Choroid plexus epithelial cell (primary cell): ENCODE results near the gene EEIG2.
"Not testable (repeated sequence)": the region's sequence is repeated elsewhere in the genome, so short reads cannot be mapped to it uniquely, and the experiment has no call there.

Experiments
- DNase-seq: peaks from one replicate; pipeline ENCODE4 v3.0.0-alpha.2; 2010; ENCODE audit warnings: low read depth
- H3K4me3 ChIP-seq: 2 replicates; pipeline ENCODE4 v1.5.1; 2011; ENCODE audit warnings: low read depth, mild to moderate bottlenecking, control low read depth, low read length, moderate library complexity
- TF ChIP-seq, protein P1 (sequence below): conservative IDR thresholded peaks from 2 replicates; pipeline ENCODE4 v1.5.1; 2011; ENCODE audit warnings: low read depth, mild to moderate bottlenecking, control low read depth, inconsistent platforms, low read length, moderate library complexity

Gene EEIG2

DNA sequence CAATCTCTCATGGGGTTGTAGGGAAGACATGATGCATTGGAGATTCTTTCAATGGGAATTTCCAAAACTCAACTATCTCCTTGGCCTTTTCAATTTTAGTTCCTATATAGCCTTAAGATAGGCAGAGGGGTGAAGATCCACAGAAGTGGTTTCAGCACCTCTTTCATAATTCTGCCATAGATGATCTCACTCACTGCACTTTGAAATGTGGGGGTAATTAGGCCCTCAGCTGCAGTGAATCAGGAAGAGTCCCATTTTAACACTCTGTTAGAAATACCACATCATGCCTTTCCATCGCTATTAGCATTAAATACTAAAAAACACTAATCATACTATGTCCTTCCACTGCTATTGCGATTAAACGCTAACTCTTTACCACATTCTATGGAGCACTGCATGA lies 25.1 kb upstream of the EEIG2 start:
- no peak for DNase-seq
- TF ChIP-seq, protein P1, sequence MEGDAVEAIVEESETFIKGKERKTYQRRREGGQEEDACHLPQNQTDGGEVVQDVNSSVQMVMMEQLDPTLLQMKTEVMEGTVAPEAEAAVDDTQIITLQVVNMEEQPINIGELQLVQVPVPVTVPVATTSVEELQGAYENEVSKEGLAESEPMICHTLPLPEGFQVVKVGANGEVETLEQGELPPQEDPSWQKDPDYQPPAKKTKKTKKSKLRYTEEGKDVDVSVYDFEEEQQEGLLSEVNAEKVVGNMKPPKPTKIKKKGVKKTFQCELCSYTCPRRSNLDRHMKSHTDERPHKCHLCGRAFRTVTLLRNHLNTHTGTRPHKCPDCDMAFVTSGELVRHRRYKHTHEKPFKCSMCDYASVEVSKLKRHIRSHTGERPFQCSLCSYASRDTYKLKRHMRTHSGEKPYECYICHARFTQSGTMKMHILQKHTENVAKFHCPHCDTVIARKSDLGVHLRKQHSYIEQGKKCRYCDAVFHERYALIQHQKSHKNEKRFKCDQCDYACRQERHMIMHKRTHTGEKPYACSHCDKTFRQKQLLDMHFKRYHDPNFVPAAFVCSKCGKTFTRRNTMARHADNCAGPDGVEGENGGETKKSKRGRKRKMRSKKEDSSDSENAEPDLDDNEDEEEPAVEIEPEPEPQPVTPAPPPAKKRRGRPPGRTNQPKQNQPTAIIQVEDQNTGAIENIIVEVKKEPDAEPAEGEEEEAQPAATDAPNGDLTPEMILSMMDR = no peak
- no peak overlapping the region for H3K4me3 ChIP-seq

DNA sequence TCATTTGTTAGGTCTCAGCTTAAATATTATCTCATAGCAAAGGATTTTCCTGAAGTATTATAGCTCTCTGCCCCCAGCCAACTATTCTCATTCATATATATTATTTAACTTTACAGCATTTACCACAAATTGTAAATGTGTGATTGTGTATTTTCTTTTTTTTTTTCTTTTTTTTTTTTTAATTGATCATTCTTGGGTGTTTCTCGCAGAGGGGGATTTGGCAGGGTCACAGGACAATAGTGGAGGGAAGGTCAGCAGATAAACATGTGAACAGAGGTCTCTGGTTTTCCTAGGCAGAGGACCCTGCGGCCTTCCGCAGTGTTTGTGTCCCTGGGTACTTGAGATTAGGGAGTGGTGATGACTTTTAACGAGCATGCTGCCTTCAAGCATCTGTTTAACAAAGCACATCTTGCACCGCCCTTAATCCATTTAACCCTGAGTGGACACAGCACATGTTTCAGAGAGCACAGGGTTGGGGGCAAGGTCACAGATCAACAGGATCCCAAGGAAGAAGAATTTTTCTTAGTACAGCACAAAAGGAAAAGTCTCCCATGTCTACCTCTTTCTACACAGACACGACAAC lies 24.5 kb upstream of the EEIG2 start:
- not testable (repeated sequence) for H3K4me3 ChIP-seq, DNase-seq

DNA sequence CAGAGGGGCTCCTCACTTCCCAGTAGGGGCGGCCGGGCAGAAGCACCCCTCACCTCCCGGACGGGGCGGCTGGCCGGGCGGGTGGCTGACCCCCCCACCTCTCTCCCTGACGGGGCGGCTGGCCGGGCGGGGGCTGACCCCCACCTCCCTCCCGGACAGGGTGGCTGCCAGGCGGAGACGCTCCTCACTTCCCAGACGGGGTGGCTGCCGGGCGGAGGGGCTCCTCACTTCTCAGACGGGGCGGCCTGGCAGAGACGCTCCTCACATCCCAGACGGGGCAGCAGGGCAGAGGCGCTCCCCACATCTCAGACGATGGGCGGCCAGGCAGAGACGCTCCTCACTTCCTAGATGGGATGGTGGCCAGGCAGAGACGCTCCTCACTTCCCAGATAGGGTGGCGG lies 23.9 kb upstream of the EEIG2 start:
- not testable (repeated sequence) for DNase-seq, H3K4me3 ChIP-seq

DNA sequence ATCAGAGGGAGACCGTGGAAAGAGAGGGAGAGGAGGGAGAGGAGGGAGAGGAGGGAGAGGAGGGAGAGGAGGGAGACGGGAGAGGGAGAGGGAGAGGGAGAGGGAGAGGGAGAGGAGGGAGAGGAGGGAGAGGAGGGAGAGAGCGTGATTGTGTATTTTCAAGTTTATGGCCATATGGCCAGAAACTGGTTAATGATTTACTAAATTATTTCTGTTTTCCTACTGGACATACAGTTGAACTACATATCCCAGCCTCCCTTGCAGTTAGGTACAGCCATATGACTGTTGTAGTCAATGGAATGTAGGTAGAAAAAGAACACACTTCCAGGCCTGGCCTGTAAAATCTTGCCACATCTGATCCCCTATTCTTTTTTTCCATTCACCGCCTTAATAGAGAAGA lies 23.1 kb upstream of the EEIG2 start:
- DNase-seq = peak; percentile 13
- not testable (repeated sequence) for H3K4me3 ChIP-seq

DNA sequence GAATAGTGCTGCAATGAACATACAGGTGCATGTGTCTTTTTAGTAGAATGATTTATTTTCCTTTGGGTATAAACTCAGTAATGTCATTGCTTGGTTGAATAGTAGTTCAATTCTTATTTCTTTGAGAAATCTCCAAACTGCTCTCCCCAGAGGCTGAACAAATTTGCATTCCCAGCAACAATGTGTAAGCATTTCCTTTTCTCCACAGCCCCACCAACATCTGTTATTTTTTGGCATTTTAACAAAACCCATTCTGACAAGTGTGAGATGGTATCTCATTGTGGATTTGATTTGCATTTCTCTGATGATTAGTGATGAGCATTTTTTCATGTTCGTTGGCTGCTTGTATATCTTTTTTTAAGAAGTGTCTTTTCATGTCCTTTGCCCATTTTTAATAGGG lies 21.9 kb upstream of the EEIG2 start:
- TF ChIP-seq, protein P1 = no peak
- H3K4me3 ChIP-seq = no peak overlapping the region
- DNase-seq = no peak

DNA sequence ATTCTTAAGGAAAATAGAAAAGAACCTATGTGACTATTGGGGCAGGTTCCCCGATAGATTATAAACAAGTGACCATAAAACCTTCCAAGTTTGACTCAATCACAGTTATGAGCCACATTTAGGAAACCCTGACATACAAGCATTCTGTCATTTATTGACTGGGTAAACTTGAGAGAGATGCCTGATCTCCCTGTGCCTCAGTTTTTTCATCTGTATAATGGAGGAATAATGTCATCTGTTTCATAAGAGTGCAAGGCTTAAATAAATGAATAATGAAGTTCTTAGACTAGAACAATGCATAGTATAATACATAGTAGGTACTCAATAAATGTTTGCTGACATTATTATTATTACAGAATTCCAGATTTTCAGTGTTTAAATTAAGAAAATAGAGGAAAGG lies 18.9 kb upstream of the EEIG2 start:
- DNase-seq = no peak
- no peak overlapping the region for H3K4me3 ChIP-seq
- TF ChIP-seq, protein P1 = no peak

DNA sequence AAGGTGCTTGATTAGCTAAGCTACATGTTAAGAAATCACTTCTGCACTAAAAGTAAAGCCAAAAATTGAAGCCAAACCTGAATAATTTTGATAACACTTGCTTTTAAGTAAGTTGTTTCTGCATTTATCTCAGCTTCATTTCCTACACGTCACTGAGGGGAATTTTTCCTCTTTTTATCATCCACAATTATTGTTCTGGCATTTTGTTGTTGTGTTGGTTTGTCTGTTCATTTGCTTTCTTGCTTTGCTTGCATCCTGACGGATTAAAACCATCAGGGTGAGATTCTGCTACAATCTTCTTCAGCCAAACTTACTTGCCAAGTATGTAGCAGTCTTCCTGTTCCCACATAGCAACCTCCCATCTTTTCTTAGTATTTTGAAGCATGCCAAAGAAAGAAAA lies 18.0 kb upstream of the EEIG2 start:
- TF ChIP-seq, protein P1 = no peak
- H3K4me3 ChIP-seq = no peak overlapping the region
- DNase-seq = no peak

DNA sequence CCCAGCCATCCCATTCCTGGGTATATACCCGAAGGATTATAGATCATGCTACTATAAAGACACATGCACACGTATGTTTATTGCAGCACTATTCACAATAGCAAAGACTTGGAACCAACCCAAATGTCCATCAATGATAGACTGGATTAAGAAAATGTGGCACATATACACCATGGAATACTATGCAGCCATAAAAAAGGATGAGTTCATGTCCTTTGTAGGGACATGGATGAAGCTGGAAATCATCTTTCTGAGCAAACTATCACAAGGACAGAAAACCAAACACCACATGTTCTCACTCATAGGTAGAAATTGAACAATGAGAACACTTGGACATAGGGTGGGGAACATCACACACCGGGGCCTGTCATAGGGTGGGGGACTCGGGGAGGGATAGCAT lies 12.4 kb upstream of the EEIG2 start:
- H3K4me3 ChIP-seq, DNase-seq: not testable (repeated sequence)

DNA sequence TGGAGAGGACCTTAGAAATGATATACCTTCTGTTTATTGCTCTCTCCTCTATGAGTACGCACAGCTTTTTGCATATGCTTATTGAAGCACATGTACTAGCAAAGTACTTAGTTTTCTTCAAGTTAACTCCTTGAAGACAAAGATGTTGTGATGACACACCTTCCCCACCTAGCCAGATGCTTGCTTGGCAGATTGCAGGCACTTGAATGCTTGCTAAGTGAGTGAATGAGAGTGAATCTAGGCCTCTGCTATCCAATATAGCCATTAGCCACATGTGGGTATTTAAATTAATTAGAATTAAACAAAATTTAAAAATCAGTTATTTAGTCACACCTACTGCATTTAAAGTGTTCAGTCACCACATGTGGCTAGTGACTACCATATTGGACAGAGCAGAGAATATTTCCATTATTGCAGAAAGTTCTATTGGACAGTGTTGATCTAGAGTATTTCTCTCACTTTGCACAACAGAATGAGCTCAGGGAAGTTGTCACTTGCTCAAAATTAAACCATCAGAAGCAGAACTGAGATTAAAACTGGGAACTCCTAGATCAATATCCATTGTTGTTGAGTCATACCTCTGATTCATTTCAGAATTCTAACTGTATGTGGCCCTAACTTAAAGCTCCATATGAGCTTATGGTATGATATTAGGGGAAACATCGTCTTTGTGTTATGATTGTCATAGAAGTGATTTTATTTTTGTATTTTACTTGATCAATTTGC lies 8.6 kb upstream of the EEIG2 start:
- TF ChIP-seq, protein P1 = no peak
- no peak for DNase-seq

More for the DNA sequence above, 8.6 kb upstream of the EEIG2 start:
- H3K4me3 ChIP-seq = no peak overlapping the region
